MM.1S (cell line): Measurements from ENCODE around the gene PTTG2.

Experiments
- EZH2 ChIP-seq: fragments of 300-600 bp; sonication (generic); optimal IDR thresholded peaks from 2 replicates; pipeline ENCODE3; 2017; ENCODE audit warnings: low read depth, mild to moderate bottlenecking, antibody characterized with exemption, low read length, mixed read lengths
- EZH2phosphoT487 ChIP-seq: fragments of 300-600 bp; sonication (generic); IDR thresholded peaks from 2 replicates; pipeline ENCODE4 v1.6.1; 2018; ENCODE audit warnings: antibody characterized with exemption, low read length

- TF ChIP-seq EZH2, result no peak
- no peak for TF ChIP-seq EZH2phosphoT487
Observed at GRCh38 chr4:38004062-38004461, 43.9 kb downstream of the PTTG2 start.
